Activated CD8-positive, alpha-beta memory T cell treated with anti-CD3 and anti-CD28 coated beads for 1 hour (primary cell): ENCODE data around the gene FMNL3.
A peak's percentile ranks its signal among the peaks of the same experiment; 100 is the strongest.

Experiments used
- DNase-seq, 2 donors: peaks; one replicate each; pipeline ENCODE4 v3.0.0-alpha.2; 2020; ENCODE audit warnings: low read depth in 1 of 2; ENCODE audit errors: extremely low read depth in 1 of 2

Gene FMNL3

GRCh38 chr12:49635656-49636055, 71.5 kb downstream of the FMNL3 start:
- no peak for DNase-seq

- no peak for DNase-seq
These were observed 72.2 kb downstream of the FMNL3 start for GRCh38 chr12:49635036-49635435.

- no peak for DNase-seq
These were observed 73.4 kb downstream of the FMNL3 start for GRCh38 chr12:49633703-49634345.

DNA sequence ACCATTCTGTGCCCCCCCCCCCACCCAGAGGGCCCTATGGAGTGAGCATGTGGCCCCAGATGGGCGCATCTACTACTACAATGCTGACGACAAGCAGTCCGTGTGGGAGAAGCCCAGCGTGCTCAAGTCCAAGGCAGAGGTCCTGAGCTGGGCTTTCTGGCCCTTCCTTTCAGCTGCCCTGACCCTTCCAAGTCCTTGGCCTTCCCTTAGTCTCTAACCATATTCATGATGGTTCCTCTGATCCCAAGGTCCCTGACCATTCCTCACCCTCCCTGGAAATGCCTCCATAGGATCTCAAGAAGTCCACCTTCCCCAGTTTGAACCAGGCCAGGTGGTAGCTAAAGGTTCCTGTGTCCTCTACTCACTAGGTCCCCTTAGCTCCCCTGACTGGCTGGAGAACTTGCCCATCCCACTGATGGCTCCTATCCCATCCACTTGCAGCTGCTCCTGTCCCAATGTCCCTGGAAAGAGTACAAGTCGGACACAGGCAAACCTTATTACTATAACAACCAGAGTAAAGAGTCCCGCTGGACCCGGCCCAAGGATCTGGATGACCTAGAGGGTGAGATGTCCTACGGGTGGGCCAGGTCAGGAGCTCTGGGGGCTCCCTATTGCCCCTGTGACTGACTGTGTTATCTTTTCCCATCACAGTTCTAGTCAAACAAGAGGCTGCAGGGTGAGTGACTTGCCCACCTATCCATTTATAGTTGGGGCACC, 74.1 kb downstream of the FMNL3 start:
- no peak for DNase-seq

GRCh38 chr12:49632401-49632800, 74.8 kb downstream of the FMNL3 start:
- no peak for DNase-seq

- no peak for DNase-seq
These were observed 75.8 kb downstream of the FMNL3 start for GRCh38 chr12:49631336-49631907.

- DNase-seq = no peak
These were observed 79.3 kb downstream of the FMNL3 start for GRCh38 chr12:49627752-49628360.

DNA sequence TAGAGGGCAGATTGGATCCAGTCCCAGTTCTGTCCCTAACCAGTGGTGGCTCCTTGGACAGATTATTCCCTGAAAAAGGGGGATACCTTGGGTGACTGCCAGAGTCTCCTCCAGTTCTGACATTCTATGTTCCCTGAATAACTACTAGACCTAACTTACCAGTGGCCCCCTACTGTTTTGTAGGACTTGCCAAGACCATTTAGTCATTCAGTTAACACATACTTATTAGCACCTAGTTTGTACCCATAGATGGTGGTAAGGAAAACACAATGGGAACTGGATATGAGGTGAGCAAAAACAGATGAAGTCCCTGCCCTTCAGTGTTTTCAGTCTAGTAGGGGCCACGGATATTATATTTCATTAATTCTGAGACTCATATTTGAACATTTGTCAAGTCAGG, 80.4 kb downstream of the FMNL3 start:
- DNase-seq = no peak

DNA sequence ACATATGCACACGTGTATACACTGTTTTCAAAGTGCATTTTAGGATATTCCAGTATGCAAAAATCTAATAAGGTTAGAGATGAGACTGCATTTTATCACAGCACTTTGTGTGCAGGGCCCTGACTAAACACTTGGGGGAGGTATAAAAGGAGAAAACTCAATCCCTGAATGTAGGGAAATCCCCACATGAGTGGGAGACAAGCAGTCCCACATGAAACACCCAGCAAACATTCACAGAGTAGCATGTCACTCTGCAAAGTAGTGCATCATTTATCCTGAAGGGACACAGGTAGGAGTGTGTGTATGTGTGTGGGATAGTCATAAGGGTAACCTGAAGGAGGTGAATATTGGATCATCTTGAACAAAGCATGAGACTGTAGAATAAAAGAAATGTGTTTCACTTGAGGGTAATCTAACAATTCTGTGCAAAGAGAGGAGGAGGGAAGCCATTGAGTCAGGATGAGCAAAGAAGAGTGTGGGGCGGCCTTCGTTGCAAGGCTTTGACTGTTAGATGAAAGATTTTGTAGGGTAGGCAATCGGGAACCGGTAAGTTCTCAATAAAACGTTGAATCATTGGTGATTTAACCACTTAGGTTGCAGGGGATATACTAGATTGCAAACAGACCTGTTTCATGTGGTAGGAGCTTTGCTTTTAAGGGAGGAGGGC, 80.9 kb downstream of the FMNL3 start:
- no peak for DNase-seq

- DNase-seq = no peak
These were observed 82.2 kb downstream of the FMNL3 start for GRCh38 chr12:49624921-49625577.

DNA sequence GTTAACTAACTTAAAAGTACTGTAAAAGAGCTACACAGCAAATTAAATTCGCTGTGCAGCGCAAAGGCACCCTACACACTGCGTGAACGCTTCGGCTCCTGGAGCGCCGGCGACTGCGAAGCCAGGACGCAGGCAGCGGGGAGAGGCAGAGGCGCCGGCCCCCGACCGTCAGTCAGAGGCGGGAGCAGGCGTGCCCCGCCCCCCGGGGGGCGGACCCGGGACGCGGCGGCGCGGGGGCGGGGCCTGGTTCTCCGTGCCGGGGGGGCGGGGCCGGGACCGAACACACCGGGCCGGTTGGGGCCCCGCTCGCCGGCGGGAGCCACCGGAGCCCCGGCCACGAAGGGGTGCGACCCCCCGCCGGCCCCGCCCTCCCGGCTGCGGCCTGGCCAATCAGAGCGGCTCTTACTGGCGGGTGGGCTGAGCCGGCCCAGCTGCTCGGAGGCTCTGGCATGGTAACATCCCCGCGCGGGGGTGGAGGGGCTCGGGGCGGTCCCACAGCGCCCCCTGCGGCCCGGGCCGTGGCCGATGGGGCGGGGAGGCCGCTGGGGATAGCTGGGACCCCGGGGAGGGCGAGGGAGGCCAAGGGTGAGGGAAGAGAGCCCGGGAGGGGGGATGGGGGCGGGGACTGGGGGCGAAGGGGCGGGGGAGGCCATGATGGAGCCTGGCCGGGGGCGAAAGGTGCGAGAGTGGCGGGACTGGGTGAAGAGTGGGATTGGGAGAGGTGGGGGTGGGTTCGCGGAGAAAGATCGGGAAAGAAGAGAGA, 83.9 kb downstream of the FMNL3 start, which contains the start of gene PRPF40B:
TSS of gene PRPF40B (plus strand) at position 420 of the 763 bp plus-strand sequence. CDS start at position 450, 30 bp downstream.
- DNase-seq = peak; percentile 52 to 75

DNA sequence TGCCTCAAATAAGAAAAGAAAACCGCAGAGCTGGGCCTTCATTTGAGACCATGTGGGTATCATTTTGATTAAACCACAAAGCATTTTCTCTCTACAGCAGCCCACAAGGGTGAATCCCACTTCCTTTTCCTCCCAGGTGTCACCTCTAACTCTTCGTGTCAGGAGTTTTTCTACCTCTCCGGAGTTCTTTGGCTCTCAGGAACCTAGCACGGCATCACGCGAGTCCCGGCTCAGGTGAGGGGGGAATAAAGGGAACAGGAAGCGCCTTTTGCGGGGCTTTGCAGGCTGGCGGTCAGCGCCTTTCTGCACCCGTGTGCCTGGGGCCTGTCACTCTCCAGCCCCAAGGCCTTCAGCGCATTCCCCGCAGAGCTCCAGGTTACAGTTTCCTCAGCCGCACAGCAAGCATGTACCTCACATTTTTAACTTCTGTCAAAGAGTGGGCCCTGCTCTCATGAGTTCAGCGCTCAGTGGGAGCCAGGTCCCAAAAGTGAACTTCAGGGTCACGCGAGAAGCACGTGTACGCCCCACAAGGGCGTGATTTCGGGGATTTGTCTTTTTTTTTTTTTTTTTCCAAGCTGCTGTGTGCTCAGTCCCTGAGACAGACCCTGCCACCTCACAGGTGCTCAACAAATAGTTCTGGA, 84.6 kb downstream of the FMNL3 start:
- no peak for DNase-seq

DNA sequence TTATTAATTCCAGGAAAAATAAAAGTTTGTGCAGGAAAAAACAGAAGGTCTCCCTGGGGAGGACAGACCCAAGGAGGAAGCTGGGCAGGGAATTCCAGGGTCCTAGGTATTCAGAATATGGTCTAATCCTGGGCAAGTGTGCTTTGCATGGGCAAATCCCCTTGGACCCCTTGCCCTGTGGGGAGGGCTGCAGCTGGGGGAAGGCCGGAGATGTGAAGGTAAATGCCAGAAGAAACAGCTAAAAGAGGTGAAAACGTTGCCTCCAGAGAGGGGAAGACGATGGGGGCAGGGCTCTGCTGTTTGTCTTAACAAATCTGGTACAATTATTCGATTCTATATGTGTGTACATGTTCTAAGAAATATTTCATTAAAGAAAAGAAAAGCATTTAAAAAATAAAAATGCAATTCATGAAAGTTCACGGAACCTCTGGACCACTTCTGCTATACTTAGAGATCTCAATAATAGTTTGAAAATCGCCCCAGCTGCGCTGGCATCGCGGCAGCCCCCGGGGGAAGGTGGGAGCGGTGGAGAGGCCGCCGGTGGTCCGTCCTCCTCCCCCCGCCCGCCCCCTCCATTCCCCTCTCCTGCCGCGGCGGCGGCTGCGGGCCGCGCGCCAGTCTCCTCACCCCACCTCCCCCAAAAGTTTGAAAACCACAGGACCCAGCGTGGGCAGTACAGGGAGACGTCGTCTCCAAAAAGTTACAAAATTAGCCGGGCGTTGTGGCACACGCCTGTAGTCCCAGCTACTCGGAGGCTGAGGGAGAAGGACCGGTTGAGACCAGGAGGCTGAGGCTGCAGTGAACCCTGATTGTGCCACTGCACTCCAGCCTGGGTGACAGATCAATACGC, 85.3 kb downstream of the FMNL3 start:
- no peak for DNase-seq

GRCh38 chr12:49619286-49619685, 87.9 kb downstream of the FMNL3 start:
- DNase-seq = no peak

- no peak for DNase-seq
These were observed 88.6 kb downstream of the FMNL3 start for GRCh38 chr12:49618576-49618975.

- no peak for DNase-seq
These were observed 90.5 kb downstream of the FMNL3 start for GRCh38 chr12:49616533-49617219.

DNA sequence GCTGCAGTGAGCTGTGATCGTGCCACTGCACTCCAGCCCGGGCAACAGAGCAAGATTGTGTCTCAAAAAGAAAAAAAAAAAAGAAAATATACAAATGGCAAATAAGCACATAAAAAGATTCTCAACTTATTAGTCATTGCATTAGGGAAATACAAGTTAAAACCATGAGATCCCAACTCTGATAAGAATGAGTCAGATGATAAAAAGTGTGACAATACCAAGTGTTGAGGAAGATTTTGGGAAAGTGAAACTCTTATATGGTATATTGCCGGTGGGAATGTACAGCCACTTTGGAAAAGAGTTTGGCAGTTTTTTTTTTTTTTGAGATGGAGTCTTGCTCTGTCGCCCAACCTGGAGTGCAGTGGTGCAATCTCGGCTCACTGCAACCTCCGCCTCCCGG, 91.5 kb downstream of the FMNL3 start:
- DNase-seq = no peak

GRCh38 chr12:49612210-49612609, 95.0 kb downstream of the FMNL3 start:
- DNase-seq = no peak
